CD4-positive, alpha-beta T cell treated with Interleukin-2 at 100 ng/mL for 4 hours (primary cell): ENCODE results near the gene HUNK.
"Not testable (repeated sequence)": the region's sequence is repeated elsewhere in the genome, so short reads cannot be mapped to it uniquely, and the experiment has no call there.

Experiments used
- DNase-seq: peaks from one replicate; pipeline ENCODE4 v3.0.0-alpha.2; 2020; ENCODE audit warnings: low spot score

HUNK gene

GRCh38 chr21:32001390-32001789, 128.6 kb downstream of the HUNK start:
- DNase-seq, result no peak

- no peak for DNase-seq
Observed at GRCh38 chr21:32003411-32003810, 130.6 kb downstream of the HUNK start.

- DNase-seq, result no peak
Observed at GRCh38 chr21:32004291-32004690, 131.5 kb downstream of the HUNK start.

GRCh38 chr21:32007456-32007855, 134.6 kb downstream of the HUNK start:
- DNase-seq, result no peak

GRCh38 chr21:32008714-32009113, 135.9 kb downstream of the HUNK start:
- DNase-seq, result no peak

GRCh38 chr21:32009263-32009662, 136.4 kb downstream of the HUNK start:
- DNase-seq, result no peak

GRCh38 chr21:32015461-32016139, 142.8 kb downstream of the HUNK start:
- DNase-seq, result no peak

GRCh38 chr21:32018381-32018780, 145.6 kb downstream of the HUNK start:
- DNase-seq, result no peak

- no peak for DNase-seq
Observed at GRCh38 chr21:32020564-32020963, 147.7 kb downstream of the HUNK start.

GRCh38 chr21:32021319-32021994, 148.6 kb downstream of the HUNK start:
- DNase-seq, result no peak

- DNase-seq, result no peak
Observed at GRCh38 chr21:32022146-32022545, 149.3 kb downstream of the HUNK start.

GRCh38 chr21:32030146-32030652, 157.4 kb downstream of the HUNK start:
- DNase-seq, result no peak

GRCh38 chr21:32034850-32035249, 162.0 kb downstream of the HUNK start:
- no peak for DNase-seq

- no peak for DNase-seq
Observed at GRCh38 chr21:32035617-32036016, 162.8 kb downstream of the HUNK start.

- DNase-seq, result no peak
Observed at GRCh38 chr21:32036756-32037155, 163.9 kb downstream of the HUNK start.

- not testable (repeated sequence) for DNase-seq
Observed at GRCh38 chr21:32038751-32039150, 165.9 kb downstream of the HUNK start.

- no peak for DNase-seq
Observed at GRCh38 chr21:32043458-32043857, 170.6 kb downstream of the HUNK start.

- no peak for DNase-seq
Observed at GRCh38 chr21:32044205-32045180, 171.7 kb downstream of the HUNK start.

GRCh38 chr21:32046191-32046590, 173.4 kb downstream of the HUNK start:
- no peak for DNase-seq

- DNase-seq, result no peak
Observed at GRCh38 chr21:32048353-32048752, 175.5 kb downstream of the HUNK start.
